Trophoblast cell (in vitro differentiated cells and primary cell): Measurements from ENCODE around the gene B3GALT2.

ENCODE experiments used
- DNase-seq, 2 donors: peaks; one replicate each; pipeline ENCODE4 v3.0.0-alpha.2; 2016
- H2AFZ ChIP-seq: 2 replicates; pipeline ENCODE4 v1.6.1; 2013; ENCODE audit warnings: low read length, moderate library complexity, mild to moderate bottlenecking; ENCODE audit not compliant: insufficient read depth, poor library complexity
- H2AK5ac ChIP-seq: 2 replicates; pipeline ENCODE4 v1.6.1; 2013; ENCODE audit warnings: mild to moderate bottlenecking, low read length
- H2BK120ac ChIP-seq: 2 replicates; pipeline ENCODE4 v1.6.1; 2013; ENCODE audit warnings: low read length, mild to moderate bottlenecking, moderate library complexity; ENCODE audit not compliant: insufficient read depth, poor library complexity
- H2BK12ac ChIP-seq: 2 replicates; pipeline ENCODE4 v1.6.1; 2013; ENCODE audit warnings: mild to moderate bottlenecking, low read length, moderate library complexity
- H2BK5ac ChIP-seq: 2 replicates; pipeline ENCODE4 v1.6.1; 2013; ENCODE audit warnings: low read length, low read depth, moderate library complexity, mild to moderate bottlenecking; ENCODE audit not compliant: poor library complexity
- H3K14ac ChIP-seq: 2 replicates; pipeline ENCODE4 v1.6.1; 2013; ENCODE audit warnings: mild to moderate bottlenecking, low read length
- H3K18ac ChIP-seq: 2 replicates; pipeline ENCODE4 v1.6.1; 2013; ENCODE audit warnings: mild to moderate bottlenecking, low read length
- H3K23ac ChIP-seq: 2 replicates; pipeline ENCODE4 v1.6.1; 2013; ENCODE audit warnings: low read length
- H3K27ac ChIP-seq: 2 replicates; pipeline ENCODE4 v1.5.1; 2013; ENCODE audit warnings: low read depth, mild to moderate bottlenecking, inconsistent platforms, low read length, moderate library complexity
- H3K27me3 ChIP-seq: 2 replicates; pipeline ENCODE4 v1.6.1; 2013; ENCODE audit warnings: inconsistent platforms, mild to moderate bottlenecking, low read length, moderate library complexity; ENCODE audit not compliant: insufficient read depth
- H3K36me3 ChIP-seq, 2 experiments: 1 replicate in 1 of 2; 2 replicates in 1 of 2; pipeline ENCODE4 v1.6.1; 2013; ENCODE audit warnings: low read length in 2 of 2, mild to moderate bottlenecking in 2 of 2, moderate library complexity in 1 of 2; ENCODE audit not compliant: insufficient read depth in 2 of 2, control insufficient read depth in 1 of 2
- H3K4ac ChIP-seq: 2 replicates; pipeline ENCODE4 v1.6.1; 2013; ENCODE audit warnings: low read depth, mild to moderate bottlenecking, low read length, moderate library complexity
- H3K4me1 ChIP-seq, 2 experiments: 1 replicate in 1 of 2; 2 replicates in 1 of 2; pipeline ENCODE4 v1.6.1; 2013; ENCODE audit warnings: low read length in 2 of 2, mild to moderate bottlenecking in 2 of 2, moderate library complexity in 1 of 2; ENCODE audit not compliant: insufficient read depth in 2 of 2, control insufficient read depth in 1 of 2
- H3K4me2 ChIP-seq: 2 replicates; pipeline ENCODE4 v1.6.1; 2013; ENCODE audit warnings: inconsistent platforms, mild to moderate bottlenecking, low read length, moderate library complexity
- H3K4me3 ChIP-seq: 2 replicates; pipeline ENCODE4 v1.5.1; 2013; ENCODE audit warnings: mild to moderate bottlenecking, low read depth, low read length, inconsistent platforms
- H3K79me1 ChIP-seq: one replicate; pipeline ENCODE4 v1.6.1; 2013; ENCODE audit warnings: low read length
- H3K79me2 ChIP-seq: 2 replicates; pipeline ENCODE4 v1.6.1; 2013; ENCODE audit warnings: low read length, mild to moderate bottlenecking; ENCODE audit not compliant: control insufficient read depth, insufficient read depth, poor library complexity
- H3K9ac ChIP-seq: 2 replicates; pipeline ENCODE4 v1.6.1; 2013; ENCODE audit warnings: mild to moderate bottlenecking, low read length
- H3K9me3 ChIP-seq: 2 replicates; pipeline ENCODE4 v1.6.1; 2013; ENCODE audit warnings: low read depth, mild to moderate bottlenecking, control low read depth, inconsistent platforms, low read length; ENCODE audit not compliant: insufficient read depth
- H4K12ac ChIP-seq: 2 replicates; pipeline ENCODE4 v1.6.1; 2013; ENCODE audit warnings: low read depth, mild to moderate bottlenecking, low read length, moderate library complexity
- H4K8ac ChIP-seq: 2 replicates; pipeline ENCODE4 v1.6.1; 2013; ENCODE audit warnings: low read depth, mild to moderate bottlenecking, low read length, moderate library complexity
- H4K91ac ChIP-seq: one replicate; pipeline ENCODE4 v1.6.1; 2013; ENCODE audit warnings: low read depth, mild to moderate bottlenecking, low read length, moderate library complexity
- WGBS: extraction: QIAGEN DNeasy Blood & Tissue Kit; methylation state at CpG from one replicate; pipeline ENCODE4 v1.1.7; 2013; ENCODE audit warnings: missing lambda C conversion rate; ENCODE audit not compliant: insufficient read length, insufficient coverage; ENCODE audit errors: extremely low coverage; 5-methylcytosine and 5-hydroxymethylcytosine counted together

Gene B3GALT2

GRCh38 chr1:193184776-193185175 lies 1.6 kb downstream of the B3GALT2 start:
- Histone ChIP-seq H2BK12ac (no peak overlapping the region), H3K27me3 (no peaks in the 10 kb centered on the region), H4K12ac (no peak overlapping the region), H3K4me2 (no peak overlapping the region), H3K4ac (no peak overlapping the region), H3K9me3 (no peaks in the 10 kb centered on the region), H2BK120ac (no peak overlapping the region), H2BK5ac (no peak overlapping the region), H3K4me3 (no peak overlapping the region), H3K27ac (no peak overlapping the region), H2AFZ (no peak overlapping the region), H3K79me2 (no peaks in the 10 kb centered on the region), H3K23ac (no peak overlapping the region), H4K91ac (no peak overlapping the region), H3K18ac (no peak overlapping the region), H2AK5ac (no peak overlapping the region), H3K79me1 (no peaks in the 10 kb centered on the region), H4K8ac (no peak overlapping the region), H3K9ac (no peak overlapping the region), H3K4me1 (peaks cover 0 to 4% of the 10 kb centered on the region in 2 experiments), H3K36me3 (no peaks in the 10 kb centered on the region), H3K14ac (no peak overlapping the region)
- peak in 1 of 2 donors; percentile 64 for DNase-seq
- no CpG with 5 or more reads among the region's 1 CpG for WGBS

GRCh38 chr1:193183019-193183627 lies 3.3 kb downstream of the B3GALT2 start:
- Histone ChIP-seq H3K4me1 (peaks cover 0 to 4% of the 10 kb centered on the region in 2 experiments), H3K9ac (no peak overlapping the region), H2BK120ac (no peak overlapping the region), H2BK12ac (no peak overlapping the region), H3K79me1 (no peaks in the 10 kb centered on the region), H3K14ac (no peak overlapping the region), H3K27ac (no peak overlapping the region), H3K23ac (no peak overlapping the region), H3K79me2 (no peaks in the 10 kb centered on the region), H3K36me3 (no peaks in the 10 kb centered on the region), H4K8ac (no peak overlapping the region), H3K9me3 (no peaks in the 10 kb centered on the region), H3K4me2 (no peak overlapping the region), H2BK5ac (no peak overlapping the region), H2AK5ac (no peak overlapping the region), H4K91ac (no peak overlapping the region), H3K4ac (no peak overlapping the region), H3K4me3 (no peak overlapping the region), H3K18ac (no peak overlapping the region), H4K12ac (no peak overlapping the region), H2AFZ (no peak overlapping the region), H3K27me3 (no peaks in the 10 kb centered on the region)
- DNase-seq: peak; percentile 3 to 84
- WGBS: no CpG with 5 or more reads among the region's 2 CpGs

GRCh38 chr1:193181985-193182384 lies 4.4 kb downstream of the B3GALT2 start:
- Histone ChIP-seq H3K18ac (no peak overlapping the region), H2AK5ac (no peak overlapping the region)
- WGBS: no CpG with 5 or more reads among the region's 2 CpGs

GRCh38 chr1:193181536-193181935 lies 4.9 kb downstream of the B3GALT2 start:
- no CpG with 5 or more reads among the region's 1 CpG for WGBS
- H3K4me3 ChIP-seq: no peak overlapping the region
- no peak overlapping the region for H2BK12ac ChIP-seq
- H3K27ac ChIP-seq: no peak overlapping the region
- no peak overlapping the region for H3K4ac ChIP-seq
- H4K91ac ChIP-seq: no peak overlapping the region
- H3K79me2 ChIP-seq: no peaks in the 10 kb centered on the region
- no peak overlapping the region for H3K23ac ChIP-seq
- H2BK120ac ChIP-seq: no peak overlapping the region
- H4K8ac ChIP-seq: no peak overlapping the region
- no peak overlapping the region for H2AFZ ChIP-seq
- peaks cover 0 to 4% of the 10 kb centered on the region in 2 experiments for H3K4me1 ChIP-seq
- no peaks in the 10 kb centered on the region for H3K9me3 ChIP-seq
- H3K79me1 ChIP-seq: no peaks in the 10 kb centered on the region
- H3K18ac ChIP-seq: no peak overlapping the region
- H3K9ac ChIP-seq: no peak overlapping the region
- H3K14ac ChIP-seq: no peak overlapping the region
- H4K12ac ChIP-seq: no peak overlapping the region
- no peaks in the 10 kb centered on the region for H3K27me3 ChIP-seq
- no peak for DNase-seq
- H2AK5ac ChIP-seq: no peak overlapping the region
- no peak overlapping the region for H3K4me2 ChIP-seq
- H2BK5ac ChIP-seq: no peak overlapping the region
- H3K36me3 ChIP-seq: no peaks in the 10 kb centered on the region

More at GRCh38 chr1:193181985-193182384, 4.4 kb downstream of the B3GALT2 start:
- no peaks in the 10 kb centered on the region for H3K27me3 ChIP-seq
- H2BK5ac ChIP-seq: no peak overlapping the region
- H3K4me2 ChIP-seq: no peak overlapping the region
- no peak overlapping the region for H3K27ac ChIP-seq
- no peaks in the 10 kb centered on the region for H3K36me3 ChIP-seq
- no peak overlapping the region for H2AFZ ChIP-seq
- peaks cover 0 to 4% of the 10 kb centered on the region in 2 experiments for H3K4me1 ChIP-seq
- H4K91ac ChIP-seq: no peak overlapping the region
- H3K9ac ChIP-seq: no peak overlapping the region
- no peak overlapping the region for H2BK120ac ChIP-seq
- no peak overlapping the region for H4K8ac ChIP-seq
- no peaks in the 10 kb centered on the region for H3K9me3 ChIP-seq
- H3K79me1 ChIP-seq: no peaks in the 10 kb centered on the region
- no peak overlapping the region for H3K23ac ChIP-seq
- no peak for DNase-seq
- no peak overlapping the region for H2BK12ac ChIP-seq
- H4K12ac ChIP-seq: no peak overlapping the region
- no peak overlapping the region for H3K4me3 ChIP-seq
- no peaks in the 10 kb centered on the region for H3K79me2 ChIP-seq
- H3K14ac ChIP-seq: no peak overlapping the region
- no peak overlapping the region for H3K4ac ChIP-seq
